GM12874 (cell line): ENCODE measurements around the gene ELOVL1.

Source experiments
- TF ChIP-seq, protein P1 (sequence below): IDR thresholded peaks from 2 replicates; pipeline ENCODE4 v1.5.1; 2011; ENCODE audit warnings: low read depth, mild to moderate bottlenecking, control low read depth, low read length, moderate library complexity; ENCODE audit not compliant: insufficient read depth

The ELOVL1 gene

DNA sequence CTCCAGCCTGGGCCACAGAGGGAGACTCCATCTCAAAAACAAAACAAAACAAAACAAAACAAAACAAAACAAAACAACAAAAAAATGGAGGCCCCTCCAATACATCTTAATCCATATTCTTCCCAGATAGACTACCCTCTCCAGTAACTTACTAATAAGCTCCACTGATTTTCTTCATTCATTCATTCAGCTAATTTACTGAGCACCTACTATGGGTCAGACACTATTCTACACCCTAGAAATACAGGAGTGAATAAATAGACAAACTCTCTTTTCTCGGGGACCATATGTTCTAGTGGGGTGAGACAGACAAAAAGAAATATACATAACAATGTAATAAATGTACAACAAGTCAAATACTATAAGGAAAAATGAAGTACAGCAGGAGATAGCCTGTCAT, 16.8 kb downstream of the ELOVL1 start:
- TF ChIP-seq, protein P1, sequence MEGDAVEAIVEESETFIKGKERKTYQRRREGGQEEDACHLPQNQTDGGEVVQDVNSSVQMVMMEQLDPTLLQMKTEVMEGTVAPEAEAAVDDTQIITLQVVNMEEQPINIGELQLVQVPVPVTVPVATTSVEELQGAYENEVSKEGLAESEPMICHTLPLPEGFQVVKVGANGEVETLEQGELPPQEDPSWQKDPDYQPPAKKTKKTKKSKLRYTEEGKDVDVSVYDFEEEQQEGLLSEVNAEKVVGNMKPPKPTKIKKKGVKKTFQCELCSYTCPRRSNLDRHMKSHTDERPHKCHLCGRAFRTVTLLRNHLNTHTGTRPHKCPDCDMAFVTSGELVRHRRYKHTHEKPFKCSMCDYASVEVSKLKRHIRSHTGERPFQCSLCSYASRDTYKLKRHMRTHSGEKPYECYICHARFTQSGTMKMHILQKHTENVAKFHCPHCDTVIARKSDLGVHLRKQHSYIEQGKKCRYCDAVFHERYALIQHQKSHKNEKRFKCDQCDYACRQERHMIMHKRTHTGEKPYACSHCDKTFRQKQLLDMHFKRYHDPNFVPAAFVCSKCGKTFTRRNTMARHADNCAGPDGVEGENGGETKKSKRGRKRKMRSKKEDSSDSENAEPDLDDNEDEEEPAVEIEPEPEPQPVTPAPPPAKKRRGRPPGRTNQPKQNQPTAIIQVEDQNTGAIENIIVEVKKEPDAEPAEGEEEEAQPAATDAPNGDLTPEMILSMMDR, result no peak

DNA sequence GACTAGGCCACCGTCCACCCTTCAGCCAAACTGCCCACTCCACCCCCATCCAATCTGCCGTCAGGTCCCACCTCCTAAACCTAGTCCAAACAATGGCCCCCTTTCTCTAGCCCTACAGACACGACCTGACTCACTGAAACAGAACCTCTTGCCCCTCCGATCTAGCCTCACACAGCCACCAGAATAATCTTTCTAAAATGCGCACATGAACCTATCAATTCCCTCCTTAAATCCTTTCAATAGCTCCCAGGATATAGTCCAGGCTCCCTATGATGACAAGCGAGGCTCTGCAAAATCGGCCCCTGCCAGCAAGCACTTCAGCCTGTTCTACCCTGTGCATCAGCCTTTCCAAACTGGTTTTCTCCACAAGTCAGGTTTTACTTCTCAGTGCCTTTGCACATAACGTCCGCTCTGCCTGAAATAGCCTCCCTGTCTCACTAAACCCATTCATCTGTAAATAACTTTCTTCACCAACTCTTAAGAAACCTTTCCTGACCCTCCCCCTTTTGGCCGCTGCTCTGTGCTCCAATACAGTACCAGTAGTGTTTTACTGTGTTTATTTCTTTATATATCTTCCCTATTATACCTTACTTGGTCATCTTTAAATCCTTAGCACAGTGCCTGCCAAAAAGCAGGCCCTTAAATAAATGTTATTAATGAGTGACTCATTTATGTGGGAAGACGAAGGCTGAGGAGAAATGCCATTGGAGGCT, 18.1 kb downstream of the ELOVL1 start:
- TF ChIP-seq, protein P1, result no peak

DNA sequence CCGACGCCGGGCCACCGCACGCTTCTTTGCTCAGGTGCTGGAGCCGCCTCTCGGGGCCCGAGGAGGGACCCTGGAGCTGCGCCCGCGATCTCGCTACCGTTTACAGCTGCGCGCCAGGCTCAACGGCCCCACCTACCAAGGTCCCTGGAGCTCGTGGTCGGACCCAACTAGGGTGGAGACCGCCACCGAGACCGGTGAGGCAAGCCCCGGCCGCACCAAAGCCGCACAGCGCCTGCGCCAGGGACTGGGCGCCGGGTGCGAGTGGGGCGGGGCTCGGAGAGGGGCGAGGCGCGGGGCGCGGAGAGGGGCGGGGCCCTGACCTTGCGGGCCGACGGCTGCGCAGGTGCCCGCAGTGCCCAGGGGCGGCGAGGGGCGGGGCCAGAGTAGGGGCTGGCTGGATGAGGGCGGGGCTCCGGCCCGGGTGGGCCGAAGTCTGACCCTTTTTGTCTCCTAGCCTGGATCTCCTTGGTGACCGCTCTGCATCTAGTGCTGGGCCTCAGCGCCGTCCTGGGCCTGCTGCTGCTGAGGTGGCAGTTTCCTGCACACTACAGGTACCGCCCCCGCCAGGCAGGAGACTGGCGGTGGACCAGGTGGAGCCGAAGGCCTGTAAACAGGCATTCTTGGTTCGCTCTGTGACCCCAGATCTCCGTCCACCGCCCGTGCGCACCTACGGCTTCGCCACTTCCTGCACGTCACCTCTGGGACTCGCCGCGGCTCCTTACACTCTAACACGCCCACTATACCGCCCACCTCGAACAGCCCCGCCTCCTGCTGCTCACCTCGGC, 18.8 kb downstream of the ELOVL1 start:
- TF ChIP-seq, protein P1, result no peak

DNA sequence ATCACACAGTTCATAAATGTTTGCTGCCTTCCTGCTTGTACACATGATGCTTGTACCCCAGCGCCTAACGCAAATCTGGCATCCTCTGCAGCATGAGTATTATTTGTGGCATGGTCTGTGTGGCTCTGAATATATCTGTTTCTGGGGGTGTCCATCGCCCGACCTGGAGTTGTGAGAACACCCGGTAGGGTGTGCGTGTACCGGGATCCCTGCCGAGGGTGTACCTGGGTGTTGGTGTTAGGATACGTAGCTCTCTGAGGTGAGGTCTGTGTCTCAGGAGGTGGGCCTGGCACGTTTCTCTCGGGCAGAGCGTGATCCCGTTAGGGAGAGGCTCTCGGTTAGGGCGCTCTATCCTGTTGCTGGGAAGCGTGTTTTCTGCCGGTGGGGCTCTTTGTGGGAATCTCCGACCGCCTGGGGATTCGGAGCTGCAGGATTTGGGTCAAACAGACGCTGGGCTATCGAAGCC, 19.4 kb downstream of the ELOVL1 start:
- TF ChIP-seq, protein P1, result no peak

DNA sequence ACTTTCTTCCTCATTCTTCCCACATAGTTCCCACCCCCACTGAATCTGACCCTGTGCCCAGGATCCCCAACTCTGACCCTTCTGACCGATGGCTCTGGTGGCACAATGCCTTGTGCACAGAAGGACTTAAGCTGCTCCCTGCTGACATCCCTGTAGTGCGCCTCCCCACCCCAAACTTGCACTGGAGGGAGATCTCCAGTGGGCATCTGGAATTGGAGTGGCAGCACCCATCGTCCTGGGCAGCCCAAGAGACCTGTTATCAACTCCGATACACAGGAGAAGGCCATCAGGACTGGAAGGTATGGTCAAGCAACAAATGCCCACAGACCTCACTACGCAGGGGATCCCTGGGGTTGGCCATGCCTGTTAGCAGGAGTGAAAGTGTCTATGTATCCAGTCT, 21.2 kb downstream of the ELOVL1 start:
- TF ChIP-seq, protein P1, result no peak

DNA sequence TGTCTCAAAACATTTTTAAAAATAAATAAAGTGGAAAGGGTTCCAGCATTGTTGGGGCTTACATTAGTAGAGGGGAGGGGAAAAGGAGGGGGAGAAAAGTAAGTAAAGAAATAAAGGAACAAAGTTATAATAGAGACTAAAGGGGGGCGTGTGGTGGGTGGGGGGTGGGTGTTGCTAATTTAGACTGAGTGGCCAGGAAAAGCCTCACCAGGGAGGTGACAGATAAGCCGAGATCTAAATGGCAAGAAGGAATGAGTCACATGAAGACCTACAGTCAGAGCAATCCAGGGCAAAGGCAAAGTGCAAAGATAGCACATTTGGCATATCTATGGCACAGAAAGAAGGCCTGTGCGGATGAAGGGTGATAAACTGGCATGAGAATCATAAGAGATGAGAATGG, 22.7 kb downstream of the ELOVL1 start:
- TF ChIP-seq, protein P1, result no peak

DNA sequence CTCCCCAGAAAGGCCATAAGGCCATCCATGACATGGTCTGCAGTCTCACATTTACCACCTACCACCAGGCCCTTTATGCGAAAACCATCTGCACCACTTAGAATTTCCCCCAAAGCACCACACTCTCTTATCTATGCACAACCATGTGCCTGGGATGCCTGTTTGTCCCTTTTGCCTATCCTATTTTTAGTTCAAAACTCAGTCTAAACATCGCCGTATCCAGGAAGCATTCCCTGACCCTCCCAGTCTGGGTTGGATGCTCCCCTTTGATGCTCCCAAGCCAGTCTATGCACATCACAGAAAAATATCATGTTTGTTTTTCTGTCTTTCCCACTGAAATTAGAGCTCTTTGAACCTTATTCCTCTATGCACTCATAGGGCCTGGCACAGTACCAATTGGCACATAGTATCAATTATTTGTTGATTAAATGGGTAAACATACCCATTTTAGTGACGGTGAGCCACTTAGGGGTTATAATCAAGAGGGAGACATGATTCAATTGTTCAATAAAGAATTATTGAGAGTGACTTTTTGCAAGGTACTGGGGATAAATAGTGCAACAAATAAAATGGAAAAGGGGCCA, 23.5 kb downstream of the ELOVL1 start:
- TF ChIP-seq, protein P1, result no peak
